GM19463 (cell line): ENCODE results near the gene MYO15B.
A peak's percentile ranks its signal among the peaks of the same experiment; 100 is the strongest.

ENCODE experiments used
- ATAC-seq: cut with Tn5 transposase; IDR thresholded peaks from one replicate; pipeline ENCODE4 v1.9.1; 2021; ENCODE audit warnings: mild to moderate bottlenecking, moderate library complexity; ENCODE audit not compliant: unreplicated experiment

The MYO15B gene

DNA sequence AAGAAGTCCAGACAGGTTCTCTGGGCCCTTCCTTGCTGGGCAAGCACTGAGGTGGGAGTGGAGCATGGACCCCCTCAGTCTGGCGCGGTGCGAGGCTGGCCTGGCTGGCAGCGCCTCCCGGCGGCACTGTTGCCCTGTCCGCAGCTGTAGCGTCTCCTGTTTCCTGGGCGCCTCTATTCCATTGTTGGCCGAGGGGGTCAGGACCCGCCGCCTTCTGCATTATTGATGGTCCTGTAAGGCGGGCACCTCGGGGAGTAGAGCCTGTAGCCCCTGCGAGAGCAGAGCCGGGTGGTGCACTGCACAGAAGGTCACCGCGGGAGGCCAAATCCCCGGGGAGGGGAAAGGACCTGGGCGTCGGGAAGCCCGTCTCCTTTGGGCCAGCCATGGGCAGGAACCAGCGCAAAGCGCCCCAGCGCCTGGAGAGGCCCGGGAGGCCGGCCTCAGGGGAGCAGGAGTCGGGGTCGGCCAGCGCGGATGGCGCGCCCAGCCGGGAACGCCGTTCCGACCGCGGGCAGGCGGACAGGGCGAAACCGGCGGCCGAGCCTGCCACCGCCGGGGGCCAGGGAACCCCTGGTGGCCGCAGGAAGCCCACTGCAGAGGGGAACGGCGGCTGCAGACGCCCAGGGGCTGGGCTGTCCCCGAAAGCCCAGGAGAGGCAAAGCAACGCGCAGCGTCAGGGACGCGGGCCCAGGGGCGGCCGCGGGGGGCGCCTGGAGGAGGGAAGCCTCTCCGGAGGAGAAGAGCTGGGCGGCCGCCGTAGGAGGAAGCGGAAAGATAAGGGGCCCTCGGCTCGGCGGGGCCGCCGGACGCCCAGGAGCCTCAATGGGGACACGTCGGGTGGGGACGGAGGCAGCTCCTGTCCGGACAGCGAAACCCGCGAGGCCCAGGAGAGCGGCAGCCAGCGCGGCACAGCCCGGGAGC is at the start of gene MYO15B:
TSS of gene MYO15B (plus strand) at position 126 of the 921 bp plus-strand sequence. CDS start at position 384, 258 bp downstream.
- ATAC-seq = peak; percentile 14

DNA sequence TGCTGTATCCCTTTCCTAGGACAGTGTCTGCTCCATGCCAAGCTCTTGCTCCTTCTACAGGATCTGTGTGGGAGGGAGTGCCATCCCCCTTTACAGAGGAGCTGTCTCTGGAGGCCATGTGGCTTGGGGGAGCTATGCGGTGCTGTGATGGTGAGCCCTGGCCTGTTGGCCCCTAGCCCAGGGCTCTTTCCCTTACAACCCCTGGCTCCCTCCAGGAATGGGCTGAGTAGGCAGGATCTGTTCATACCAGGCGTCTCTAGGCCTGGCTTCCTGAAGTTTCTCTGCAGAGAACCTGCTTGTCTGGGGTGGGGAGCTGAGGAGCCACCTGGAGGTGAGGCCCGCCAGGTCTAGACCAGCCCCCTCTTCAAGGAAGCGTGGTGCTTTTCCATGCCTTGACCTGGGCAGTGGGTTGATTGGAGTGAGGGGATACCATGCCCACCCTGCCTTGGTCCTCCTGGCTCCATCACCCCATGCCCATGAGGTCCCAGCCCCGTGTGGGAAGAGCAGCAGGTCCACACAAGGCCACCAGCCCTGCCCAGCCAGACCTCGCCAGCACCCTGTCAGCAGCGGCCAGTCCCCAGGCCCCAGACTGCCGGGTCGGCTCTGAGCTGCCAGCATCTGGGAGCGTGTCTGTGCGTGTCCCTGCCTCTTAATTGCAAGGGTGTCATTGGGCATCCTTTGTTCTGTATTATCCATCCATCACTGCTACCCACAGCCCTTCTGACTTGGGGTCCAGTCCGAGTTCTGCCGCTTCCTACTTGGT is 47.5 kb upstream of the MYO15B start:
- ATAC-seq = no peak

DNA sequence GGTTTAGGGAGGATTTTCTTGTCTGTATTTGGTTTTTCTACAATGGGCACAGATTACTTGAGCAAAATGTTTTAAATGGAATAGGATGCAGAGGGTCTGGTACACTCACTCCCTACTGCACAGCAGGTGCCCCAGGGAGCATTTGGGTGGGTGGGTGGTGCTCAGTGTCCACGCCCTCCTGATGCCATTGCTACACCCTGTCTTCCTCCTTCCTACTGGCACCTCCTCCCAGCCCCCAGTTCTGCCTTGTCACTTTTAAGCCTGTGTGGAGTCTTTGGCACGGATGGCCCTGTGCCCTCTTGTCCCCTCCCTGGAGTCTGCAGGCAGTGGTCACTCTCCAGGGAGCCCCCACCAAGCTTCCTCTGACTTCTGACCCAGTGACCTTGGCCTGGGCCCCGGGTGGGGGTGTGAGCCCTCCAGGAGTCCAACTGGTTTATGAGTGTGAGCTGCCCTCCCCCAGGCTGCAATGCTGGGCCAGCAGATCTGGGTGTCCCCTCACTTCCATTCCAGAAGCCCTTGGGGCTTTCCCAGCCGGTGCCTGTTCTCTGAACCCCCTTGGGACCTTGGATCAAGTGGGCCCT is 46.6 kb upstream of the MYO15B start:
- ATAC-seq = no peak

DNA sequence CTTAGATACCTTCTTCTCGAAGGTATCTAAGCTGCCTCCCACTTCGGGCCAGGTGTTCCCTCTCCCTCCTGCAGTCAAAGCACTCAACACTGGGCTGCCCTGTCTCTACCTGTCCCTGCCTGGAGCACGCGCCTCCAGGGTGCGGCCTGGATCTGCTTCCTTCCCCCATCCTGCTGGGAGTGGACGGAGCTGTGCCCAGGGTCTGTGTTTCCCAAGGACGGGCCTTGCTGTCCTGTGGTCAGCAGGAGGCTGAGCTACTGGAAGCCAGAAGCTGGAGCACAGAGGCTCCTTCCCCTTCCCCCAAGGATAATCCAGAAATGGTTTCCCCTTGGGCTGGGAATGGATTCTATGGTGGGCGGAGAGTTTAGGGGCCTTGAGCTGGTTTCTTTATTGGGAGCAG is 45.4 kb upstream of the MYO15B start:
- no peak for ATAC-seq

DNA sequence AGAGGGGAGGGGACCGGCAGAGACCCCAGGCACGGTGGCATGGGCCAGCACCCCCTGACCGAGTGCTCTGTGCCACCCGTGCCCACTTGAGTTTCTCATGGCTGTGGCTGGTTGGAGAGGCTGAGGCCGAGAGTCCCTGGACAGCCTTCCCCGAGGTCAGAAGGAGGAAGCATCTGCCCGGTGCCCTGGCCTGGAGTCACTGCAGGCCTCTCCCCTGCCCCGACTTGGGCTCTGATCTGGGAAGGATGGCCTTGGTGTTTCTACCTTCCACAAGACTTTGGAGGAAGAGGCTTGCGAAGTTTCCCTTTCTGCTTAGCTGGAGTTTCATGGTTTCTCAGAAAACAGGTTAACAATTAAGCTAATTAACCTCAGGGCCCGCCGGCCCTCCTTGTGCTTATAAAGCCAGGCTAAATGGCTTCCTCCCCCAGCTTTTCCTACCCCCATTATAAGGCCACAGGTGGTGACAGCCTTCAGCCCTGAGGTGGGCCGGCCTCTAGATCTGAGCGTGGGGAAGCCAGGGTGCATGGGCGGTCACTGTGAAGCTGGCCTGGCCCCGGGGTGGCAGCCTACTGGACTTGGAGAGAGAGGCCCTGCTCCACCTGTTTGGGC is 44.8 kb upstream of the MYO15B start:
- ATAC-seq = no peak

DNA sequence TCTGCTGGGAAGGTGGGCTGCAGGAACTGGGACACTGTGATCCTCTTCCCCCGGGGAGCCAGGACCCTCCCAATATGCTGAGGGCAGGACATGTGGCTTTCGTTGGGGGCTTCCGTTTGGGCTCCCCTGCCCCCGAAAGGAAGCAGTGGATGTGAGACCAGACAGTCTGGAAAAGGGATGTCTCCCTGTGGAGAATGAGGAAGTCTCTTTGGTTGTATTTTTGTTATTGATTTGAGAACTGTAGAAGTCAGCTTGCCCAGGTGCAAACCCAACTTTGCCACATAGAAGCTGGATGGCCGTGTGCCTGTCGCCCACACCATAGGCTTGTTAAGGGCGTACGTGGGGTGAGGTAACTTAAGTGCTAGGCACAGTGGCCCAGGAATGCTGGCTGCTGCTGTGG is 43.4 kb upstream of the MYO15B start:
- no peak for ATAC-seq

DNA sequence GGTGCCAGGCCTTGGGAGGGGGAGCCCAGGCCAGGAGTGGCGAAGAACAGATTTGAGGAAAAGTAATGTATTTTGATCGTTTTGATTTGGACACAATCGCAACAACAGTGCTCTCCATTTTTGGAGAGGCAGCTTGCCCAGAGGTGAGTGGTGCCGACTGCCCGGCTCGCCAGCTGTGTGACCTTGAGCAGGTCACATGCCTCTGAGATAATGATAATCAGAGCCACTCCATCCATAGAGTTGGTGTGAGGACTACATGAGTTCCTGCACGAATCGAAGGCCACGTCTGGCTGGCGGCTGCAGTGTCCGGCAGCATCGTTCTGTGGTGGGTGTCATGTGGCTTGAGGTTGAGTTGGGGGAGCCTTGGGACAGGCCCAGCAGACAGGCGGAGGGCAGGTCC is 41.4 kb upstream of the MYO15B start:
- no peak for ATAC-seq

DNA sequence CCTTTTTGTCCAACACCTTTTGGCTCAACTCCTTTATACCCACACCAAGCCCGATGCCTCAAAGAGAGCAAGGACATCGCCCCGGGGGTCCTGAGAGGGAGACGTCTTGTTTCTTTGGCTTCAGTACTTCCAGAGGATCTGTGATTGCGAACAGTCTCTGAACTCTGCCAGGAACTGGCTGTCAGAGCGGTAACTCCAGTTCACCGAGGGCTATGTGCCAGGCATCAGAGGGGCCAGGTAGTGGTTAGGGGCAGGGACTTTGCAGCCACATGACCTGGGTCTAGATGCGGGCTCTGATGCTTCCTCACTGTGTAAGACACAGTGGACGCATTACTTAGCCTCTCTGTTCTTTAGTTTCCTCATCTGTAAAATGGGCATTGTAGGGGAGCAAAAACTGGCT is 40.5 kb upstream of the MYO15B start:
- no peak for ATAC-seq

DNA sequence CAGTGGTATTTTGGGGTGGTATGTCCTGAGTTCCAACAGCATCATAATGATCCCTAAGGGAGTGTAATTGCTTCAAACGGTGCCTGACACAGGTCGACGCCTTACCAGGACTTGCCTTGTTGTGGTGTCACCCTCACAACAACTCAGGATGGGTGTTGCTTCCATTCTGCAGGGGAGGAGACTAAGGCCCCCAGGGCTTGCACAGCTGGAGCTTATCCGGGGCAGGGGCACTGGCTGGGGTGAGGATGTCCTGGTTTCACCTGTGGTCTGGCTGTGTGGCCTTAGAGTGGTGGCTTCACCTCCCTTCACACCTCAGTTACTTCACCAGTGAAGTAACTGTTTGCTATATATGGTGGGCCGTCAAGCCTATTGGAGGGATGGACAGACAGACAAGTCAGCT is 38.8 kb upstream of the MYO15B start:
- no peak for ATAC-seq

DNA sequence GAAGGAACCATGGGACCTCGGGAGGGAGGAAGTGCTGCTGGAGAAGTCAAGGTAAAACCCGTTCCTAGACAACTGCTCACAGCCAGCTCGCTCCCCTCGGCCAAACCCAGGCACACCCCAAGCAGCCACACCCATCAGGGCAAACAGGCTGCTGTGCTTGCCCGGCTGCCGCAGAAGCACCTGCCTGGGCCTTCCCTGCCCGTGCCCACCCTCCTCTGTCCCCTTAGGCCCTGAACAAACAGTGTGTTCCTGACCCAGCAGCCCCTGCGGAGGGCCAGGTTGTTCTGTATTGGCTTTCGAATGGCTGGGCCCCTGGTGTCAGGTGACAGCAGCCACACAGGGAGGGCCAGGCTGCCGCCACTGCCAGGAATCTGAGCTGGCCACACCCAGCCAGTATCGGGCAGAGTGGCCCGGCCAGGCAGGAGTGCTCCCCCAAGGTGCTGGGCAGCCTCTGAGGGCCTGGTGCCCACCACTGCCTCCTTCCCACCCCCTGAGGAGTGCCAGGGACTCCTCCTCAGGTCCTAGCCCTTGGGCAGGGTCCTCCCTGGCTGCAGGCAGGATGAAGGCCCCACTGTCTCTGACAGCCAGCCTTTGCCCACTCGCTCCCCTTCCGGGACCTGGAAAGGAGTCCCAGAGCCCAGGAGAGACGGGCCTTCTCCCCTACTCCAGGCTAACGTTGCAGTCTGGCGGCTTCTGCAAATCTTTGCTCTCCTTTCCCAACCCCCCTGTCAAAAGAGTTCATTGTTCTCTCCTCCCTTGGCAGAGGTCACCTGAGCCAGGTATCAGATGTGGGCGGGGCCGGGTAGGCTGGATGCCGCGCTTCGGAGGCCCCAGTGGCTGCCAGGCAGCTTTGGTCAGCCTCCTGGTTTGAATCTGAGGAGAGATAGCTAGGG is 38.1 kb upstream of the MYO15B start:
- ATAC-seq = no peak

DNA sequence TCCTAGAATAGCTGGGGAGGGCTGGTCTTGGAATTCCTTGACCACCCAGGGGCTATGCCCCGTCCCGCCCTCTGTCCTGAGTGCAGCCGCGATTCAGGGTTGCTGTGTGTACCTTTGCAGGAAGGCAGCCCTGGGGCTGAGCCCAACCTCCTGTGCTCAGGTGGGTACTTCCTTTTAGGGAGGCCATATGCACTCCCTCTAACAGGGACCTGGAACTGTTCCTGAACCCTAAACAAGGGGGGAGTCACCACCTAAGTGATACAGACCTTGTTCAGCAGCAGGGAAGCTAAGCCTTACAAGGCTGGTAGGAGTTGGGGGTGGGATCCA is 37.5 kb upstream of the MYO15B start:
- ATAC-seq = no peak

DNA sequence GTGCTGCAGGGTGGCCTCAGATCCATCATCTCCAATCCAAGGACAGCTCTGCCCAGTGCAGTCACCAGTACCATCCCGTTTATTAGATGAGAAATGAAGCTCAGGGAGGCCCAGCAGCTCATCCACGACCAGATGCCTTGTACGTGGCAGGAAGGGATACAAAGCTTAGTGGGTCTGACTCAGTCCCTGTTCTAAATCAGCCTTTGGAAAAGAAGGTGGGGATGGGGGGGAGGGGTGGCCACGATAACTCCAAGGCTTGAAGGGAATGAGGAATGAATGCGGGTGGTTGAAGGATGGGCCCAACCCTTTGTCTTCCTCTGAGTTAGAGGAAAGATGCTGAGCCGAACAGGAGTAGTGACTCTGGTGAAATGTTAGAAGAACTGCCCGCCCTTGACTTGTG is 36.3 kb upstream of the MYO15B start:
- ATAC-seq = no peak

DNA sequence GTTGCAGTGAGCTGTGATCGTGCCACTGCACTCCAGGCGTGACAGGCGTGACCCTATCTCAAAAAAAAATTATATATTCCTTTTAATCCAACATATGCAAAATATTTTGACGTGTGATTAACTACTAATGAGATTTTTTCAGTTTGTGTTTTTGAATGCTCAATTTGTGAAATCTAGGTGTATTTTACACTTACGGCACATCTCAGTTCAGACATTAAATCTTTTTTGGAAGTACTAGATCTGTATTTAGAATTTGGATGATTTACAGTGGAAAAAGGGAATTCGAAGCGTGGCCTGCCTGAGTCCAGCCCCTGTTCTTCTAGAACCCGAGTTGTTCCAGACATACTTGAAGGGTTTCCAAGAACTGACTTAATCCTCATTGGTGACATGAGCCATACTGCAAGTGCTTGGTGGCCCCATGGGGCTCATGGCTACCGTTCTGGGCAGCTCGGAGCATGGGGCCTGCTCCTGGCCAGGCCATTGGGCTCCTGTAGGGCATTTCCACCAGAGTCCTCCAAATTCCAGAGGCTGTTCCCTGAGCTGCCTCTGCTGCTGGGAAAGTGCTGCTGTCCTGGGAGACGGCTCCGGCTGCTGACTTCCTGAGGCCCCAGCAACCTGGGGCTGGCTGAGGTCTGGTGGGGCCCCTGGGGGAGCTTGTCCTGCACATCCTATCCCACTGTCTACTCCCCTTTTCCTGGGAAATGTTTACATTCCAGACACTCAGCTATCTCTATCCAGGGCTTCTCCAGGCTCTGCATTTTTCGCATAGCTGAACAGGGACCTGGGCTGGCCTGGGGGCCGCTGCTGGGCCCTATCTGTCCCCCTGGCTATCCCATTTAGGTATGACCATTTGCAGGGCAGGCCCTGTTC is 34.9 kb upstream of the MYO15B start:
- ATAC-seq = no peak

DNA sequence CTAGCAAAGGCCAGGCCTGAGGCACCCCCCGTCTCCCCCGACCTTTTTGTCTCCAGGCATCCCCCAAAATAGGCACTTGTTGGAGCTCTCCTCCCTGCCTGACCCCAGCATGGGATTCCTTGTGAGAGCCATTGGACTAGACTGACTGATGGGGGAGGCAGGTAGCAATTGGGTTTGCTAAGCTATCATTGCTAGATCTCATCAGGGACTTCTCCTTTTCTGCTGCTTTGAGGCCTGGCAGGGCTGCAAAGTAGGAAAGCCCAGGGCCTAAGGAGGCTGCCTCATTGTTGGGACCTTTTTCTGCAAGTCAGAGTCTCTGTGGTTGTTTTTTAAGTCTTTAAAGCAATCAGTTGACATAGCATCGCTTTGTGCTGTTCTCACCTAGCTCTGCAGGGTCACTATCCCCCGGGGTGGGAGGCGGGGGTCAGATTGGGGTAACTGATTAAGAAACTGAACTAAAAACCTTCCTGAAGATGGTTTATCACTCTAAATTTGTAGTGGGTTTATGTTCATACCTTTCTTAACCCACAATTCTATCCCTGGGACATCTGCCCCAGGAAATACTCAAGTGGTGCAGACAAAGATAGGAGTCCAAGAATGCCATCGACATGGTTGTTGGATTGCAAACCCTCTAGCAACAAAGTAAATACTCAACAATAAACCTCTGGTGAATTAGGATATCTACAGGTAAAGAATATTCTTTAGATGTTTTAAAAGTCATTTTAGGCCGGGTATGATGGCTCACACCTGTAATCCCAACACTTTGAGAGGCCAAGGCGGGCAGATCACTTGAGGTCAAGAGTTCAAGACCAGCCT is 34.1 kb upstream of the MYO15B start:
- no peak for ATAC-seq

DNA sequence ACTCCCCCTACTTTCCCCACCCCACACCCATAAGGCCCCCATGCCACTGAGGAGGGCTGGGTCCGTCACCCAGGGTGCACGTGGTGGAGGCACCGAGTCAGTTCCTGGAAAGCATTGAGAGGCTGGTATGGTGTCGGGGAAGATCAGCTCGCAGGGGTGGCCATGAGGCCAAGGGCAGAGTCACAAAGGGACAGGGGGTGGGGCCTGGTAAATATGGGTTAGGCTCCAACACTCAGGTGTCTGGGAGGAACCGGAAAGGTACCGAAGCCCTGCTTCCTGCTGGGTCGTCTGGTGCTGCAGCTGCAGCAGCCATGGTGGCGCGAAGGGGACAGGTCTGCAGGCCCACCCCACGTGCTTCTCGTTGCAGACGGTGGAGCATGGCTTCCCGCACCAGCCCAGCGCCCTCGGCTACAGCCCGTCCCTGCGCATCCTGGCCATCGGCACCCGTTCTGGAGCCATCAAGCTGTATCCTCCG is 31.9 kb upstream of the MYO15B start:
- no peak for ATAC-seq

DNA sequence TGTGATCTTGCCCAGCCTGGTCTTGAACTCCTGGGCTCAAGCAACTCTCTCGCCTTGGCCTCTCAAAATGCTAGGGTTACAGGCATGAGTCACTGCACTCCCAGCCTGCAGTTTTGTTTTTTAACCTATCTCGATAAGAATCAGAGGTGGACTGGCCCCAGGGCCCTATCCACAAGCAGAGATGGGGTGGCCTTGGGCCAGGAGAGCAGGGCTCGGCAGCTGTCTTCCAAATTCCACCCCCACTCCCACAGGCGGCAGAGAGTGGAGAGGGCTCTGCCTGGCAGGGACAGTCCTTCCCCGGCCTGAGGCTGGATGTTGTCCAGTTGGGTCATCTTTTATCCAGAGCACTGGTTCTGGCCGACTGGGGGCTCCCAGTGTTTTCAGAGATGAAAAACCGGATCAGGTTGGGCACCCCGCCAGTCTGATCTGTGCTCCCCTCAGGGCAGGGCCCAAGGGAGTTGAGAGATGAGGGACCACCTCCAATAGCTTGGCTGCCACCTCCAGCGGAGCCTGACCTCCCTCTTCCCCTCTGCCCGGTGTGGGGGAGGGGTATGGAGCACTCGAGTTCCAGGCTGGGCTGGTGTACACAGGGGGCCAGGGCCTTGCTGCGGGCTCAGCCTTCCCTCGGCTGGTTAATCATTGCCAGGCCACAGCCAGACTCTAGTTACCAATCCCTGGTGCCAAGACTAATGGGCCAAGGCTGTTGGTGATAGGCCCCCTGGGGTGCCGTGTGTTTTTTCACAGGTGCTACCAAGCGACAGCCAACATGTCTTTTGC is 30.3 kb upstream of the MYO15B start:
- ATAC-seq = no peak

DNA sequence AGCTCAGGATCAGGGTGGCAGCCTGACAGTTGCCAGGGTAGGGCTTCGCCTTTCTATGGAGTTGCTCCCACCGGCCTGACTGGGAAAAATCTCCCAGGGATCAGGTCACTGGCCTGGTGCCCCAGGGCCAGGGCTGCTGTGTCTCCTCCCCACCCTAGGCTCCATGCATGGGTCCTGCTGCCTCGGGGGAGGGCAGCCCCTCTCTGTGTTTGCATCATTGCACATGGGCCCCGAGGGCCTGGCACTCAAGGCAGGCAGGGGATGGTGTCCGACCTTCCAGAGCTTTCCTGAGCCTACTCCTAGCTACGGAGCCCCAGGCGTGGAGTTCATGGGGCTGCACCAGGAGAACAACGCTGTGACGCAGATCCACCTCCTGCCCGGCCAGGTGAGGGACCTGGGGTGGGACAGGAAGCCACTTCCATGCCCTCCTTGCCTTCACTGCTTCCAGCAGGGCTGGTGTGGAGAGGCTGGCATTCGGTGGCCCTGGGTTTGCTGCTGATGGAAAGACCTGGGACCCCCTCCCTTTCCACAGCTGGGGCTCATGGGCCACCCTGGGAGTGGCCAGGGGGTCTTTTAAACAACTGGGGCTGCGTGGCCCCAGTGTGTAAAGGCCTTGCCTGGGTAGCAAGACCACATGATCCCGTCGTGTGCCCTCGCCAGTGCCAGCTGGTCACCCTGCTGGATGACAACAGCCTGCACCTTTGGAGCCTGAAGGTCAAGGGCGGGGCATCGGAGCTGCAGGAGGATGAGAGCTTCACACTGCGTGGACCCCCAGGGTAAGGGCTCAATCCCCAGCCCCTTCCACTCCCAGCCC is 29.5 kb upstream of the MYO15B start:
- ATAC-seq = no peak
